IMR-90 (cell line): Measurements from ENCODE around the gene MKS1. TPM values are rescaled to one million over a fixed set of nuclear protein-coding genes. Genes with fewer than 3 reads are reported as not detected.

Experiments used
- ATAC-seq: fragments of 200-7000 bp; cut with Tn5 transposase; 2 replicates; pipeline ENCODE4 v1.9.1; 2020; ENCODE audit warnings: low read depth, mild to moderate bottlenecking, moderate library complexity
- BruUV-seq: library from RNA; stranded (reverse); fragments of 400-500 nt; replicated peaks from 2 replicates; lab custom pipeline; 2021; lab: Mats Ljungman, UMichigan
- CTCF ChIA-PET: fragments of 300-600 bp; formaldehyde crosslinking; extraction: SDS; loops from one replicate; lab custom pipeline; 2021; ENCODE audit warnings: antibody characterized with exemption; lab: Yijun Ruan, JAX
- POLR2A ChIA-PET: fragments of 300-600 bp; sonication (Branson Sonifier 250); formaldehyde crosslinking; loops from one replicate; lab custom pipeline; 2022; ENCODE audit warnings: antibody characterized with exemption; ENCODE audit not compliant: unreplicated experiment; lab: Charles Lee
- DNase-seq: peaks from one replicate; pipeline ENCODE4 v3.0.0; 2013
- H2AFZ ChIP-seq: replicated peaks from 2 replicates; pipeline ENCODE3; 2013; ENCODE audit warnings: low read length, mild to moderate bottlenecking; ENCODE audit not compliant: poor library complexity
- H2AK5ac ChIP-seq: 2 replicates; pipeline ENCODE4 v1.6.1; 2013; ENCODE audit warnings: low read depth, low read length, inconsistent platforms
- H2AK9ac ChIP-seq: replicated peaks from 2 replicates; pipeline ENCODE3; 2013; ENCODE audit warnings: mild to moderate bottlenecking, low read depth, low read length, moderate library complexity; ENCODE audit not compliant: poor library complexity
- H2BK120ac ChIP-seq: 2 replicates; pipeline ENCODE4 v1.6.1; 2013; ENCODE audit warnings: low read depth, low read length, inconsistent platforms
- H2BK15ac ChIP-seq: 3 replicates; pipeline ENCODE4 v1.6.1; 2013; ENCODE audit warnings: low read depth, low read length, inconsistent platforms
- H2BK20ac ChIP-seq: 2 replicates; pipeline ENCODE4 v1.6.1; 2013; ENCODE audit warnings: low read depth, mild to moderate bottlenecking, inconsistent platforms, low read length, moderate library complexity
- H2BK5ac ChIP-seq: 2 replicates; pipeline ENCODE4 v1.6.1; 2013; ENCODE audit warnings: mild to moderate bottlenecking, low read depth, low read length, inconsistent platforms; ENCODE audit not compliant: poor library complexity, severe bottlenecking
- H3K14ac ChIP-seq: replicated peaks from 2 replicates; pipeline ENCODE4 v1.6.1; 2013; ENCODE audit warnings: low read depth, low read length, inconsistent platforms
- H3K18ac ChIP-seq: 2 replicates; pipeline ENCODE4 v1.6.1; 2013; ENCODE audit warnings: low read depth, low read length, control low read depth
- H3K23ac ChIP-seq: 2 replicates; pipeline ENCODE4 v1.6.1; 2013; ENCODE audit warnings: low read depth, low read length, inconsistent platforms
- H3K27ac ChIP-seq: 2 replicates; pipeline ENCODE4 v1.5.1; 2013; ENCODE audit warnings: mild to moderate bottlenecking, control low read depth, low read length; ENCODE audit not compliant: insufficient read depth
- H3K27me3 ChIP-seq: 2 replicates; pipeline ENCODE4 v1.6.1; 2013; ENCODE audit warnings: low read length; ENCODE audit not compliant: control insufficient read depth, insufficient read depth
- H3K36me3 ChIP-seq: 2 replicates; pipeline ENCODE4 v1.6.1; 2013; ENCODE audit warnings: low read length, mixed read lengths; ENCODE audit not compliant: control insufficient read depth, insufficient read depth
- H3K4ac ChIP-seq: 2 replicates; pipeline ENCODE4 v1.6.1; 2013; ENCODE audit warnings: low read depth, low read length, inconsistent platforms
- H3K4me1 ChIP-seq: 2 replicates; pipeline ENCODE4 v1.6.1; 2013; ENCODE audit warnings: low read length, mixed read lengths; ENCODE audit not compliant: control insufficient read depth, insufficient read depth
- H3K4me2 ChIP-seq: 2 replicates; pipeline ENCODE4 v1.6.1; 2013; ENCODE audit warnings: low read depth, mild to moderate bottlenecking, control low read depth, low read length, moderate library complexity
- H3K4me3 ChIP-seq: 2 replicates; pipeline ENCODE4 v1.5.1; 2013; ENCODE audit warnings: low read depth, mild to moderate bottlenecking, control low read depth, low read length, moderate library complexity; ENCODE audit not compliant: insufficient read depth
- H3K56ac ChIP-seq: 2 replicates; pipeline ENCODE4 v1.6.1; 2013; ENCODE audit warnings: low read length, inconsistent platforms; ENCODE audit not compliant: insufficient read depth; ENCODE audit errors: extremely low read depth
- H3K79me1 ChIP-seq, 2 experiments: 2 replicates each; pipeline ENCODE4 v1.6.1; 2013; ENCODE audit warnings: low read length in 2 of 2, inconsistent platforms in 1 of 2, low read depth in 1 of 2
- H3K9ac ChIP-seq: 2 replicates; pipeline ENCODE4 v1.6.1; 2013; ENCODE audit warnings: low read depth, low read length, control low read depth
- H3K9me1 ChIP-seq: 2 replicates; pipeline ENCODE4 v1.6.1; 2013; ENCODE audit warnings: low read length, inconsistent platforms; ENCODE audit not compliant: insufficient read depth
- H3K9me3 ChIP-seq: 2 replicates; pipeline ENCODE4 v1.6.1; 2013; ENCODE audit warnings: low read length; ENCODE audit not compliant: control insufficient read depth, insufficient read depth
- H4K20me1 ChIP-seq: 2 replicates; pipeline ENCODE4 v1.6.1; 2013; ENCODE audit warnings: low read length, inconsistent platforms; ENCODE audit not compliant: insufficient read depth
- H4K5ac ChIP-seq: 2 replicates; pipeline ENCODE4 v1.6.1; 2013; ENCODE audit warnings: mild to moderate bottlenecking, low read depth, low read length, control low read depth
- H4K8ac ChIP-seq, 2 experiments: 2 replicates each; pipeline ENCODE4 v1.6.1; 2013; ENCODE audit warnings: low read depth in 2 of 2, low read length in 2 of 2, control low read depth in 1 of 2, inconsistent platforms in 1 of 2
- H4K91ac ChIP-seq: 2 replicates; pipeline ENCODE4 v1.6.1; 2013; ENCODE audit warnings: low read depth, low read length, inconsistent platforms; ENCODE audit not compliant: insufficient read depth
- BHLHE40 ChIP-seq: fragments of 150-350 bp; IDR thresholded peaks from 2 replicates; pipeline ENCODE4 v1.6.1; 2016; ENCODE audit warnings: mild to moderate bottlenecking, low read depth, low read length
- CEBPB ChIP-seq: IDR thresholded peaks from 2 replicates; pipeline ENCODE4 v1.6.1; 2012; ENCODE audit warnings: low read depth, low read length, improper control_type of control experiment
- CHD1 ChIP-seq: IDR thresholded peaks from 2 replicates; pipeline ENCODE4 v1.6.1; 2012; ENCODE audit warnings: low read depth, low read length, improper control_type of control experiment
- ELK1 ChIP-seq: fragments of 150-350 bp; IDR thresholded peaks from 2 replicates; pipeline ENCODE4 v1.6.1; 2016; ENCODE audit warnings: low read depth, mild to moderate bottlenecking, low read length, moderate library complexity, borderline replicate concordance
- MAFK ChIP-seq: IDR thresholded peaks from 2 replicates; pipeline ENCODE4 v1.6.1; 2012; ENCODE audit warnings: low read depth, low read length, improper control_type of control experiment
- MXI1 ChIP-seq: IDR thresholded peaks from 2 replicates; pipeline ENCODE4 v1.6.1; 2012; ENCODE audit warnings: low read depth, mild to moderate bottlenecking, low read length, moderate library complexity, borderline replicate concordance
- RAD21 ChIP-seq: IDR thresholded peaks from 2 replicates; pipeline ENCODE4 v1.6.1; 2012; ENCODE audit warnings: low read length, improper control_type of control experiment
- WGBS, 2 experiments: methylation state at CpG; one replicate each; pipeline versions ENCODE4 v1.1.5 to v1.1.7; 2013; ENCODE audit warnings: missing lambda C conversion rate in 2 of 2; ENCODE audit not compliant: insufficient read length in 1 of 2; ENCODE audit errors: extremely low coverage in 2 of 2; 5-methylcytosine and 5-hydroxymethylcytosine counted together
- dilution Hi-C: fragments of 300-500 bp; cut with HindIII; formaldehyde crosslinking; loops from one replicate; pipeline ENCODE4 v1.14.3; 2018; ENCODE audit warnings: low sequenced_read_pairs; ENCODE audit not compliant: unreplicated experiment
- in situ Hi-C: fragments of 300-500 bp; cut with MboI; formaldehyde crosslinking; loops from 3 replicates; pipeline ENCODE4 v1.14.3; 2019; ENCODE audit warnings: low sequenced_read_pairs, inconsistent platforms, mixed read lengths
- intact Hi-C: fragments of 100-400 bp; cut with micrococcal nuclease; formaldehyde crosslinking; loops from 2 replicates; pipeline ENCODE4 v1.10.0; 2022
- polyA plus RNA-seq, 3 experiments: library from polyadenylated mRNA; depleted of rRNA; stranded (reverse); fragments of >200 nt; gene quantifications; 2 replicates each; pipeline ENCODE4 v1.2.3, GENCODE V29; 2012; ENCODE audit warnings: low replicate concordance in 1 of 3
- total RNA-seq: library from RNA; depleted of rRNA; stranded (reverse); fragments of >200 nt; gene quantifications from 2 replicates; pipeline ENCODE4 v1.2.3, GENCODE V29; 2012

The MKS1 gene
- total and polyA plus RNA-seq, 2 of the 4 experiments (the other 2 are of a cell fraction) = 11.5 to 13.2 TPM

- no peak overlapping the region for H2BK15ac ChIP-seq
- BruUV-seq = no TSS peak
- no peaks in the 10 kb centered on the region for H3K9me1 ChIP-seq
- H3K27me3 ChIP-seq = peaks cover 16% of the 10 kb centered on the region
- no peak overlapping the region for H2BK5ac ChIP-seq
- H4K20me1 ChIP-seq = no peaks in the 10 kb centered on the region
- no CpG with 5 or more reads among the region's 3 CpGs for WGBS, 2 experiments
- no peak overlapping the region for H3K27ac ChIP-seq
- no peak overlapping the region for H2BK20ac ChIP-seq
- CTCF ChIA-PET = no interaction called here
- no peak overlapping the region for H4K5ac ChIP-seq
- H4K8ac ChIP-seq = no peak overlapping the region
- no peak overlapping the region for H2AFZ ChIP-seq
- intact Hi-C loops (no loop called here), in situ Hi-C loops (no loop called here), dilution Hi-C loops (no loop called here)
- no peaks in the 10 kb centered on the region for H3K36me3 ChIP-seq
- no peaks in the 10 kb centered on the region for H3K9me3 ChIP-seq
- H3K79me1 ChIP-seq = no peaks in the 10 kb centered on the region
- H4K91ac ChIP-seq = no peak overlapping the region
- H3K4me1 ChIP-seq = no peaks in the 10 kb centered on the region
- POLR2A ChIA-PET = no interaction called here
- H2AK9ac ChIP-seq = no peak overlapping the region
- no peak overlapping the region for H3K23ac ChIP-seq
- ATAC-seq = no peak
- DNase-seq = no peak
- H3K4ac ChIP-seq = no peak overlapping the region
- H3K56ac ChIP-seq = no peak overlapping the region
- H2BK120ac ChIP-seq = no peak overlapping the region
- H2AK5ac ChIP-seq = no peak overlapping the region
- H3K4me2 ChIP-seq = no peak overlapping the region
- no peak overlapping the region for H3K9ac ChIP-seq
- no peak overlapping the region for H3K14ac ChIP-seq
- no peak overlapping the region for H3K4me3 ChIP-seq
- H3K18ac ChIP-seq = no peak overlapping the region
- TF ChIP-seq MAFK (no peak), RAD21 (no peak), BHLHE40 (no peak), CHD1 (no peak), ELK1 (no peak), CEBPB (no peak), MXI1 (no peak)
Observed at GRCh38 chr17:58233543-58233942, 14.5 kb upstream of the MKS1 start.
